NAMALWA (cell line): ENCODE results near the gene KIRREL3.

Experiments used
- DNase-seq: peaks from one replicate; pipeline ENCODE4 v3.0.0-alpha.2; 2015; ENCODE audit warnings: low spot score

Gene KIRREL3

DNA sequence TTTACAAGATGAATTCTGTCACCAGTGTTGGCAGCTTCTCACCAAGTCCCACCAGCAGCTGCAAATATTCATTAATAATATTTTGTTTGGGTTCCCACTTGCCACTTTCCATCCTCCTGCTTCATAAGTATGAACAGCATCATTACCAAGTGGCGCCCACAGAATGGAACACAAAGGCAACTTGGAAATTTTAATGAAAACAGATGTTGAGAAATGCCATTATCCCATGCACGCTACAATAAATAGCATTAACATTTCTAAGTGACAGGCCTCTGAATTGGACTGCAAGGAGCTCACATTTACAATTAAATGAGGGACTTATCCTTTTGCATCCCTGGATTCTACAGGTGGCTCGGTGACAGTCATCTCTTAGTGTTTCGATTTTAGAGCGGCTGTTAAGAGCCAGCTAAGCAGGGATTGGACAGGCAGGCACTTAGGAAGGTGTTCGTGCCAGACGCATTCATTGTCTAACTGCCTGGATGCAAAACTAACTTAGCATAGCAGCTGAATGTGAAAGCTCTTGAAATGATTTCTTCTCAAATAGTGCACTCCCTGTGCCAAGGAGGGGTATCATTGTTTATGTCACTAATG is 170.3 kb downstream of the KIRREL3 start:
- no peak for DNase-seq

DNA sequence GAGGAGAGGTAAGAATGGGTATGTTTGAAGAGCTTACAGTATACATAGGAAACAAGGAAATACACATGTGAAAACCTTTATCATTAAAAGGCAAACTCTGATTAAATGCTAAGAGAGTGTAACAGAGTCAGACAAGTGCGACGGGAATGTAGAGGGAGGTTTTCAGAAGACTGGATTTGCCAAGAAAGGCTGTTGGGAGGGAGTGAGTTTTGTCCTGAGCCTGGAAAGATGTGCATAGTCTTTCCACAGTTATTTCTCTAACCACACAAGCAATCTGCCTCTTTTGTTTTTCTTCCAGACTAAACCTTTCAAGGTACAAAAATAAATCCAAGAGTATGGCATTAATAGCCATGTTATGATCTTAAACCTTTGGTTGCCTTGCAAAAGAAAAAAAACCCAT is 170.9 kb downstream of the KIRREL3 start:
- DNase-seq = no peak

- no peak for DNase-seq
These were observed 176.4 kb downstream of the KIRREL3 start for GRCh38 chr11:126824035-126824607.

DNA sequence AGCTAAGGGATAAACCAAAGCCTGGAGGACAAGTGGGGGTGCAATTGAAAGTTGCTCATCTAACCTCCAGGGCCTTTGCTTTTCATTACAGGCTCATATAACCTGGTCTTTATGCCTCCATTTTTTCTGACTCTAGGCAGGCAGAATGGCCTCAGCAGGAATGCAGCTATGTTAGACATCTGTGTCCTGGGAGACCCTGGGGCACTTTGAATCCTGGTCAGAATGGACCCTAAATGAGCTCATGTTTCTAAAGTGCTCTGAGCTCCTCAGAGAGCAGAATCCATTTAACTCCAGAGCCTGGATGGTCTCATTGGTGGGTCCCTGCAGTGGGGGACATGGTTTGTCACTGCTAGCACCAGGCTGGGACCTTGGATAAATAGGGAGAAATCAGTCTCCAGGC is 177.3 kb downstream of the KIRREL3 start:
- no peak for DNase-seq

GRCh38 chr11:126821827-126822226 is 178.7 kb downstream of the KIRREL3 start:
- DNase-seq = no peak

DNA sequence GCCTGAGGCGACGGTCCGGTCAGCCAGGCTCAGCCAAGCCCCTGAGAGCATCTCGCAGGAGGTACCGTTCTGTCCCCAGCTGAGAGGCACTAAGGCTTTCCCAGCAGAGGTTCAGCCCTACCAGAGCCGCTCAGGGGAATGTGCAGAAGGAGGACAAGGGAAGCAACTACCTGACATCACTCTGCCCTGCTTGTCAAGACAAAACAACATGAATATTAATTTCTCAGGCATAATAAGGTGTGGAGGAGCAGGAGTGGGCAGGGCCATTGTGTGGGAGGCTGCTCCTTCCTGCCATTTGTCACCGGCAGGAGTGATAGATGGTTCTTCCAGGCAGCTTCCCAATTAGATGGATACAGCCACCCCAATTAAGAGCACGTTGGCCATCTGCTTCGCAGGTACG is 181.4 kb downstream of the KIRREL3 start:
- DNase-seq = no peak

DNA sequence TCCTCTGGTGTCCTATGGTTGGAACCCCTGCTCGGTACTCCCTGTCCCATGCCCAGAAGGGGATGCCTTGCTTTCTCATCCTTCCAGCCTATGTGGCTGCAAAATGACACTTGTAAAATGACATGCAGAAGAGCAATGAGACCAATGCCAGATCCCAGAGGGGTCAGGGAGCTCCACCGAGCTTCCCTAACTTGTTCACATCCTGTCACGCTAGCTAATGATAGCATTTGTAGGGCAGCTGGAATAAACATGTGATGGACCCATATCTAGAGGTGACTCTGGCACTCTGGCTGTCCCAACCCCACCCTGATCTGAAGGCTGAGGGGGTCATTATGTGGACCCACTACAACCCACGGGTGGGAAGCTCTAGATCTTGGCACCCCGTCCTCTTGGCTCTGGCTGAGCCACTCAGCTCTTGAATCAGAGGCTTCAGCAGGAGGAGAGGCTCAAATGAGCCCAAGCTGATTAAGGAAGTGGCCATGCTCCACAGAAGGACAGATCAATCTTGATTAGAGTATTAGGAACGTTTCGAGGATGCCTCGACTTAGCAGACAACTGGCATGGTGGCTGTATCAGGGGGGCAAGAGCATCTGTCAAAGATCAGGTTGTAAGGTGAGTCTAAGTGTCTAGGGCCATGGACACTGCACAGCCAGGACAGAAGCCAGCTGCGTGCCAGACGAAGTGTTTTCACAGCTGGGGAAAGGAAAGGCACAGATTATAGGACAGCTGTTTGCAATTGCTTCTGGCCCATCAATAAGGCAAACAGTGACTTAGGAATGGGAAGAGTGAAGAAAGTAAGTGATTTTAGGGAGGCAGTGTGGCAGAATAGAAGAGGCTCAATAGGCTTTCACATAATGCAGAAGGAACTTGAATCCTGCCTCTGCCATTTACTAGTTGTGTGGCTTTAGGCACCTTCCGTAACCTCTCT is 182.8 kb downstream of the KIRREL3 start:
- DNase-seq = no peak

- DNase-seq = no peak
These were observed 183.5 kb downstream of the KIRREL3 start for GRCh38 chr11:126817096-126817495.

DNA sequence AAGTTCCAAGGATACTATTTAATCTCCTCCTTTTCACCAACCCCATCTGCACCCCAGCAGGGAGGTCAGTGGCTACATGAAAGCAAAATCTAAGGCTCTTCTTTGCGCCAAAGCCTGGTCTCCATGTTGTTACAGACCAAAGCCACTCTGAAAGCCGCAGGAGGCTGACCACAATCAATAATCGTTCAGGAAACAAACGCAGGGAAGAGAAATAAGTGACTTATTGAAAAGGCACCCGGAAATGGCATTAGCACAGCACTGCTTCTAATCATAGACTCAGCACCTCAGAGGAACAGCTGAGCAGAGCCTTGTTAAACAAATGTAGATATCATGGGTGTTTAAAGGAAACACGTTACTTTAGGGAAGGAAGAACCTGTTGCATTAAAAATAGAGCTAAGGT is 183.9 kb downstream of the KIRREL3 start:
- no peak for DNase-seq

GRCh38 chr11:126815111-126815510 is 185.5 kb downstream of the KIRREL3 start:
- DNase-seq = no peak

- DNase-seq = no peak
These were observed 189.8 kb downstream of the KIRREL3 start for GRCh38 chr11:126810776-126811175.

DNA sequence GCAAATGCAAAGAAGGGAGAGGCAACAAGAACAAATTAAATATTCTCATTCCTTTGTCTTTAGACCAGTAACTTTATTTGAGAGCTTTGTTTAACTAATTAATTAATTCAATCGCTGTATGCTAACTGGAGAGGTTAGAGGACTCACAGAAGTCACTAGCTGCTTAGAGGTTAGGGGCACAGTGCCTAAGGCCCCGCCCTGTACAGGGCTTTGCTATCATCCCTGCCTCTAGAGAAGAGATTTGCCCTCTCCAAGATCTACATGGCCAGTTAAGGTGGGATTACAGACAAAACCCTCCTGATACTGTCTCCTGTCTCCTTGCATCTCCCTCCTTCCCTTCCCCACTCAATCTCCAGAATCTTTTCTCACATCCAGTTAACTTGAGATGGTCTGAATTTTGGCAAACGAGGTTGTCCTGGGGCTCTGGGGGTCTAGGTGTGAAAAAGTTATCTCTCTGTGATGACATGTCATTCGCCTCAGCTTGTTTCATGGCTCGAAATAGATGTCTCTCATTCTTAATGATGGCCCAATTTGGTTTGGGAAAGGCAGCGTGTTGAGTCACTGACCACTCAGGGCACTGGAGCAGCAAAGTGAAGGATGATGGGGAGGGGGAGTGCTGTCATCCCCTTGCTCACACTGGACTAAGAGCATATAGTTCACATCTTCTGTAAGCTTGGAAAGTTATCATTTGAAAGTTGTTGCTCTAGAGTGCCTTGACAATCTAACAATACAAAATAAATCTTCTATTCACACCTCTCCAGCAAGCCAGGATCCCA is 190.9 kb downstream of the KIRREL3 start:
- no peak for DNase-seq

DNA sequence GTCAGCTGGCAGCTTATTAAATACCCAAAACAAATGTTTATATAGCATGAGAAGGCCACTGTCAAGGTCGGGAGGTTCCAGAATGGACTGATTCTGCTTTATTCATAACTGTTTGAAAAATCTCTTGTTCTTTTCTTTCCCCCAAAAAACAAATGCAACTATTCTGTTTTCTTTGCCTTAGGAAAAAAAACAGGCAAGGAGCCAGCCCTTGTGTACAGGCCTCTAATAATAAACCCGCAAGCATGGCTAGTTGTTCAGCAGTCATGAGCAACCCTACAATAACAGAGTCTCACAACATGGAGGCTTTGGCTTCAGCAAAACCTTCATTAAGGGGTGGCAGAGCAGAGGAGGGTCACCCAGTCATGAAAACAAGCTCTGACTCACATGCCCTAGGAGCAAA is 191.7 kb downstream of the KIRREL3 start:
- DNase-seq = no peak

- no peak for DNase-seq
These were observed 192.3 kb downstream of the KIRREL3 start for GRCh38 chr11:126808296-126808695.

- no peak for DNase-seq
These were observed 194.7 kb downstream of the KIRREL3 start for GRCh38 chr11:126805870-126806269.

DNA sequence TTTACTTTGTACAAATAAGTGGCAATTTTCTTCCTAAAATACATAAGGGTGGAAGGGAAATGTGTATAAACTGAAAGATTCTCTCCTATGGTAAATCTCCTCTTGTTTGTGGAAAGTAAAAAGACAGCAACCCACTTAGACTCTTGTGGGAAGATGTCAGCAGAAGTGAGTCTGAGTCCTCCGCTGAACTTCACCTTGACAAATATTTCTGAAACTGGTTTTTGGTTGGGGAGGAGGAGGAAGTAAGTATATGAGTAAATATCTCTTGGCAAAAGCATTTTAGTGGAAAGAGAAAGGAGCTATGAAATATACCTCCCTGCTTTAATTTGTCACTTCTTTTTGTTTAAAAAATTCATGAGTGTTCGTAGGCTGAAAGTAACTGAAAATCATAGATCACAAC is 196.2 kb downstream of the KIRREL3 start:
- no peak for DNase-seq

GRCh38 chr11:126800009-126800408 is 200.6 kb downstream of the KIRREL3 start:
- DNase-seq = no peak

GRCh38 chr11:126797457-126798169 is 203.0 kb downstream of the KIRREL3 start:
- DNase-seq = no peak

GRCh38 chr11:126793596-126793995 is 207.0 kb downstream of the KIRREL3 start:
- DNase-seq = no peak

- no peak for DNase-seq
These were observed 208.6 kb downstream of the KIRREL3 start for GRCh38 chr11:126791991-126792390.

DNA sequence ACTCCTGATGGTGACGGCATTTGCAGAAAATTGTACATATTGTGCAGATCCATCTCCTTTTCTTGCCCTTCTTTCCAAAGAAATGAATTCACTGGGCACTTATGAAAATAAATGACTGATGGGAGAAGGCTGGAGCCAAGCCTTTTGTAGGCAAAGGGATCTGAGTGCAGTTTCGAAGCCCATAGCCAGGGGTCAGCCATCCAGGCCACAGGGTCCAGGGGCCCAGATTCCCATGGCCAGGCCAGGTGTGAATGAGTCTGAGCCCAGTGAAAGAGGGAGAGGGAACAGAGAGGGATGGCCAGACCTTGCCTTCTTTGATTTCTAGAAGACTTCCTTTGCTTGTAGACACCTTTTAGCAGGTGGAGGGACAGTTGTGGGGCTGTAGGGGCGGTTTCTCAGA is 209.1 kb downstream of the KIRREL3 start:
- no peak for DNase-seq

GRCh38 chr11:126790550-126791081 is 210.0 kb downstream of the KIRREL3 start:
- DNase-seq = no peak
